ENCODE data around the gene POMP.

POMP gene, protein sequence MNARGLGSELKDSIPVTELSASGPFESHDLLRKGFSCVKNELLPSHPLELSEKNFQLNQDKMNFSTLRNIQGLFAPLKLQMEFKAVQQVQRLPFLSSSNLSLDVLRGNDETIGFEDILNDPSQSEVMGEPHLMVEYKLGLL

DNA sequence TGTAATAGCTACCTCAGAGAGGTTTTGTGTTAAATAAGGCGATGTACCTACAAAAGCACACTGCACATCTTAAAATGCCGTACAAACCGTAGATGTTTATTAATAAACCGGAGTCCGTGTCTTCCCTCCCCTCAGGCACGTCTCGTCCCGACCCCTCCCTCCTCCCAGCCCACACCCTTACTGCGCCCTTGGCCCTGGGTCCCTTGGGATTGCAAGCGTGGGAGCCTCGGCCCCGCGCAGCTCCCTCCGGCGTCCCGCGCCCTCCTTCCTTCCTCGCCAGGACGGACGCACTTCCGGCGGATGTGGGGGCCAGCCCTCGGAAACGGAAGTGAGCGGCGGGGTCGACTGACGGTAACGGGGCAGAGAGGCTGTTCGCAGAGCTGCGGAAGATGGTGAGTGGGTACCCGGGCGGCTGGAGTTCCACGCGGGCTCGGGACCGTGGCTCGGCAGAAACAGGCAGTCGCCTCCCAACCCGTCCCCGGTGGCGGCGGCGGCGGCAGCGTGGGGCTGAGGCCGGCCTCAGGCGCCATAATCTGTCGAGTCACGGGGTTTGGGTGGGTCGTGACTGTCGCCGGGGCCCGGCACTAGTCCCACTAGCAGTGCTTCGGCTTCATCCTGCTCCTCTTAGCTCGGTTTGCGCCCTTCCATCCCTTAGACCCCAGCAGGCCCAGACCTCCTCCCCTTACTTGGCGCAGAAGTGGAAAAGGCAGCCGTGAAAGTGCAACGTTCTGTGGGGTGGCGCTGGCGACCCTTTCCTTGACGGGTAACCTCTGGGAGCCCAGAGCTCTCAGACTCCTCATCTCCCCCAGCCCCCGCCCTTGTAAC, at the start of gene POMP:
POMP (plus strand) TSS at position 335 of the 825 bp plus-strand sequence; CDS start at position 390, 55 bp downstream.
- DNase-seq (ENCODE audit: low spot score): peak; percentile 87

DNA sequence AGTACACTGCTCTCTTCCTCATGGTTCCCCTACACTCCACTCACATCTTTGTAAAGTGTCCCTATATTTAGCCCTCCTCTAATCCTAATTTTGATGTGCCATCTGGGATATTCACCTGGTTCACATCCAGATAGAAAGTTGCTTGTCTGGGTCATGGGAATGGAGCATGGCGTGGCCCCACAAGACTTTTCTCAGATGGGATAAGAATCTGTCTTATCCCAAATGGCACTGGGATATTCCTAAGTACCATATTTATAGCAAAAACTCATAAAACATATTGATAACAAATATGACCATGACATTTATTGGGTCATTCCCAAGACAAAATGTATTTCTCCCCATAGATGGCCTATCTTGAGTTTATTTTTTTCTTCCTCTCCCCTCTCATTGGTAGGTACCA, 49.5 kb upstream of the POMP start:
- DNase-seq (ENCODE audit: low spot score): no peak

DNA sequence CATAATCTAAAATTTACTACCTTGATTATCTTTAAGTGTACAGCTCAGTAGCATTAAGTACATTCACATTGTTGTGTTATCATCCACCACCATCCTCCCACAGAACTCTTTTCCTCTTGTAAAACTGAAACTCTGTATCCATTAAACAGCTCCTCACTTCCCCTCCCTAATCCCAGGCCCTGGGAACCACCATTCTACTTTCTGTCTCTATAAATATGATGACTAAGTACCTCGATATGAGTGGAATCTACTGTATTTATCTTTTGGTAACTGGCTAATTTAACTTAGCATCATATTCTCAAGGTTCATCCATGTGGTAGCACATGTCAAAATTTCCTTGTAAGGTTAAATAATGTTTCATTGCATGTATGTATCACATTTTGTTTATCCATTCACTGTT, 49.0 kb upstream of the POMP start:
- DNase-seq (ENCODE audit: low spot score): no peak

DNA sequence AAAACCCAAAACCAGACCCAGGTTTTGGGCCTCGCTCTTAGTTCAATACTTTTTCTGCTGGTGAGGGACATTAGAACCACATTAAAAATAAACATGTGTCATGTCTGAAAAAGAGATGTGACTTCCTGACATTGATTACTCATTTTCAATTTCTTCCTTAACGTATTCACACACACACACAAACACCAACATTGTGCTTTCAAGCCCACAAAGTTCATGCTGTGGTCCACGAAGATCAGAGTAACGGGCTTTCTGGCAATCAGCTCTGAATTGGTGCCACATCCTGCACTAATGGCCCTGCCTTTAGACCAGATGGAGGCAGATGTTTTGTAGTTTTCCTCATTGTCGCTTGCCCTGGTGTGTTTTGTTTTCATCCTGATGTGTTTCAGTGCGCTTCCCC, 47.9 kb upstream of the POMP start:
- no peak for DNase-seq (ENCODE audit: low spot score)

DNA sequence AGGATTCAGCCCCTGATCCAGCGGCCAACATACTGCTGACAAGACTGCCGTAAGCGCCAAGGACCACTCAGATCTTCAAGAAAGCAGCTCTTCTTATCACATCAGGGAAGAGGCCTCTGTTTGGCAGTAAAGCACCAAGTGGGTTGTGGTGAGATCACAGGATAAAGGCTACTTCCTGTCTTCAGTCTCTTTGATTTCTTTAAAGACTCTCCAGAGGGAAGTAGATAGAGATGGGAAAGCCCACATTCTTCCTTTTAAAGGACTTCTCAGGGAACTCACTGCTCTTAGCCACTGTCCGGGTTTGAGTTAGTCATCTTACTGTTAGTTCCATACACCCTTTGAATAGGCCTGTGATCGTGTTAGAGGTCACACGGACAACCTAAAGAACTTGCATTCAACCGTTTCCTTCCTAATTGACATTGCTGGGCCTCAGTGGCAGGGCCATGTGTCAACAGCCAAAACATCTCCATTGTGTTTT, 47.2 kb upstream of the POMP start:
- DNase-seq (ENCODE audit: low spot score): peak; percentile 73

DNA sequence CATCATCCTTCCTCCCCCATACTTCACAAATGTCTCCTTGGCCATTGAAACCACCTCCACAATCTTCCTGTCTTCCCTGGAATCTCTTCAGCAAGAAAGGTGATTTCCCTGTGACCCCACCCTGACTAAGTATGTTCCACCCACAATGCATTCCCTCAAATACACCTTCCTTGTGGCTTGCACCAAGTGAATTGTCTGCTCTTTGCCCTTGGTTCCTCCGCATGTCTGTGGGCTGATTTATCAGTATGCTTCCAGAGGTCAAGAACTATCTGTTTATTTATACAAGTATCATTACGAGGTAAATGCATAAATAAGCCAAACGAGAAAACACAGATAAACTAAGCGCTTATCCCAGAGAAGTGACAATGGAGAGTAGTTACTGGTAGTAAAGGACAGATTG, 45.4 kb upstream of the POMP start:
- no peak for DNase-seq (ENCODE audit: low spot score)

DNA sequence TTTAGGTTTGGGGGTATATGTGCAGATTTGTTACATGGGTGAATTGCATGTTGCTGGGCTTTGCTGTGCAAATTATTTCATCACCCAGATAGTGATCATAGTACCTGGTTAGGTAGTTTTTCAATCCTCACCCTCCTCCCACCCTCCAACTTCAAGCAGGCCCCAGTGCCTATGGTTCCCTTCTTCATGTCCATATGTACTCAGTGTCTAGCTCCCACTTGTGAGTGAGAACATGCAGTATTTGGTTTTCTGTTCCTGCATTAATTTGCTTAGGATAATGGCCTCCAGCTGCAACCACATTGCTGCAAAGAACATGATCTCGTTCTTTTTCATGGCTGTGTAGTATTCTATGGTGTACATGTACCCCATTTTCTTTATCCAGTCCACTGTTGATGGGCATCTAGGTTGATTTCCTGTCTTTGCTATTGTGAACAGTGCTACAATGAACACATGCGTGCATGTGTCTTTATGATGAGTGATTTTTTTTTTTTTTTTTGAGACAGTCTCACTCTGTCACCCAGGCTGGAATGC, 42.9 kb upstream of the POMP start:
- DNase-seq (ENCODE audit: low spot score): no peak

DNA sequence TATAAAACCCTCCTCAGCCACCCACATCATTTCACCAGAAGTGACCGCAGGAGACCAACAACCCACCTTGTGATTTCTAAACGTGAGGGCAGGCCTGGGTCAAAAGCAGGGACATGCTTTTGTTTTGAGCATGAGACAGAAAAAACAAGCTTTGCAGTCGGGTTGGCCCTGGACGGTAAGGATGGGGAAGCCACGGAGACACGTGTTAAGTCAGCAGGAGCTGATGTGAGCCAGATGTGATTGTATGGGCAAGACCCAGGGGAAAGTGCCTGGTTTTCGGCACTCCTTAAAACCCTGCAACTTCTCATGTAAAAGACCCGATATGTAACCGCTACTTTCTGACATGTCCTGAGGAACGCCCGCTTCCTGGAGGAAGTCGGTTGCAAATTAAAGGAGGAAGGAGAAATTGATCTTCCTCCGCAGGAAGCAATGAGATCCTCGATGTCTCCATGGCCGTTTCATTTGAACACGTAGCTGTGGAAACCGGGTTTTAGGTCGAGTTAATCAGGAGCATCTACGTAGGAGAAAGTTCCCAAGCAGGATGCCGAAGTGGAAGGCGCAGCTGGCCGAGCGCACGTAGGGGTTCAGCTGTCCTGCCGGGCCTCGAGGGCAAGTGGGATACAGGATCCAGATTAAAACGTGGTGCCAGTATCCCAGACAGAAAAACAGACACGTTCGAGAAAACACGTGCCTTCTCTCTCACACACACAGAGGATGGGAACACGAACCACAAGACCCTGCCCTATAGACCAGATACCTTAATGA, 40.5 kb upstream of the POMP start:
- no peak for DNase-seq (ENCODE audit: low spot score)

DNA sequence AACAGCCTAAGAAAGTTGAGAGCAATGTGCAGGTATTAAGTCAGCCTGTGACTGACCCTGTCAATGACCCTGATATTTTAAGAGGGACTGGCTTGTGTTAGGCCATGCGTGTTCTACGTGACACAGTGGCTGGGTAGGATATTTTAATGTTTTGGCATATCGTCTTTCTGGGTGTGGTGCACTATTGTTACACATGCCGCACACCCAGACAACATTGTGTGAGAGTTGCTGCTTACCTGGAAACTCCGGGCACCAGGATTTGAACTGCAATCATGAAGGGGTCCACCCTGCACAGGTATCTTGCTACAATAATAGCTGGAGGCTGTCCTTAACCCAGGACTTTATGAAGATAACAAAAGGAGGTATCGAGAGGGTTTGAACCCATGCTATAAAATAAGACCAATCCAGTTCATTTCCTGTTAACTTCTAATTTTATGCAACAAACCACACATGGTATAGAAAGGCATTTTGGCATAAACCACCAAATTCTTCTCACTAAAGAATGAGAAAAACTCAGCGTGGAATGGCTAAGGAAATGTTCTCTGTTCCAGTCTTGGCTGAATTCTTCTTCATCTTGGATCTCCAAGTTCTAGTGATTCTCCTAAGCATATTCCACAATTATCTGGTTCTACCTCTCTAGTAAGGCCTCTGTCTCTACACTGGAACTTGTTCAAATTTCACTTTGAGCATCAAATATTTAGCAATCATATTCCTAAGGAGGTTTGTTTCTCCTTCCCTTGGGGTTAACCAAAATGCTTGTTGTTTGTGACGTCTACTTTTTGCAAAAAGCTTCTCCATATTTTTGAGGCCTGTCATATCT, 38.7 kb upstream of the POMP start:
- no peak for DNase-seq (ENCODE audit: low spot score)

DNA sequence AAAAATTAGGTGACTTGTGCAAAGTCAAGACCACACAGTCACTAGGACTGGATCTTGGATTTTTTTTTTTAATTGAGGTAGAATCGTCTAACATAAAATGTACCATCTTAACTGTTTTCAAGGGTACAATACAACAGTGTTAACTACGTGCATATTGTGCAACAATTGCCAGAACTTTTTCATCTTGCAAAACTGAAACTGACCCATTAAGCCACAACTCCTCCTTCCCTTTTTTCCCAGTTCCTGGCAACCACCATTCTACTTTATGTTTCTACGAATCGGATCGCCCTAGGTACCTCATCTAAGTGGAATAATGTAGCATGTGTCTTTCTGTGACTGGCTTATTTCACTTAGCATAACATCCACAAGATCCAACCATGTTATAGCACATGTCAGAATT, 37.5 kb upstream of the POMP start:
- no peak for DNase-seq (ENCODE audit: low spot score)

DNA sequence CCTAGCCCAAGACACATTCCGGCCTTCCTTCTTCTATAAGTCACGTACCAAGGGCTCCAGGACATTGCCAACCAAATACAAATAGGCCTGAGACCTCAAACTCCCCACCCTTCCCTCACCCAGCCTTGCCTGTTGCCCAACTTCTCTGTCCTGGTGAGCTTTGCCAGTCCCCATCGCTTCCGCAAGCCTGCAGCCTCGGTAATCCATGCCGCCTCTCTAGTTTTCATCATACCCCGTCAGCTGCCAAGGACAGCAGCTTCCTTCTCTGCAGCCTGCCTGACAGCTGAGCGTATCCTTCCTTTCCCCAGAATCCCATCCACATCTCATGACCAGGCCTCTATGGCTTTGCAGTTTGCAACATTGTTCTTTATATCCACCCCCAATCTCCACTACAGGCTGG, 36.6 kb upstream of the POMP start:
- peak; percentile 62 for DNase-seq (ENCODE audit: low spot score)

DNA sequence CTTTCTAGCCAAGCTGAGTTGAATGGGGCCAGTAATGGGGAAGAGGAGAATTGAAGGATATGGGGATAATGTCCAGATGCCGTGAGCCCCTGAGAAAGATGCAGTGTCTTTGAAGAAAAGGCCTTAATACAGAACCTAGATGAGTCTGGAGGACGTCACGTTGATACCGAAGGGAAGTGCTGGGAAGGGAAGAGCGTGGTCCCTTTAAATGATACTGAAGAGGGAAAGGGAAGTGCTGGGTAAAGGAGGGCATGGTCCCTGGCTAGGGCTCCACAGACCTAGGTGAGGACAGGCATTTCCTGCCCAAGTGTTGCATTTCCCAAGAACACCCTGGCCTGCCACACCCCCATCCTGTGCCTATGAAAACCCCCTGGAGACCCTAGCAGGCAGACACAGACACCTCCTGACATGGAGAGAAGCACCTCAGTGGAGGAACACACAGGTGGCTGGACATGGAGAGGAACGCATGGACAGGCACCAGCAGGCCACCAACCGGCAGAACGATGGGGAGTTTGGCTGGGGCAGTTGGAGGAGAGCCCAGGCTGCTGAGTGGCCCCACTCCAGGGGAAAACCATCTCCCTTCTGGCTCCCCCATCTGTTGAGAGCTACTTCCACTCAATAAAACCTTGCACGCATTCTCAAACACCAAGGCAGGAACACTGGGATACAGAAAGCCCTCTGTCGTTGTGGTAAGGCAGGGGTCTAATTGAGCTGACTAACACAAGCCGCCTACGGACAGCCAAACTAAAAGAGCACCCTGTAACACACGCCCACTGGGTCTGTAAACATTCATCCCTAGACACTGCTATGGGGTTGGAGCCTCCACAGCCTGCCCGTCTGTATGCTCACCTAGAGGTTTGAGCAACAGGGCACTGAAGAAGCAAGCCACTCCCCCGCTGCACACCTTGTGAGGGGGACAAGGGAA, 34.9 kb upstream of the POMP start:
- DNase-seq (ENCODE audit: low spot score): no peak

DNA sequence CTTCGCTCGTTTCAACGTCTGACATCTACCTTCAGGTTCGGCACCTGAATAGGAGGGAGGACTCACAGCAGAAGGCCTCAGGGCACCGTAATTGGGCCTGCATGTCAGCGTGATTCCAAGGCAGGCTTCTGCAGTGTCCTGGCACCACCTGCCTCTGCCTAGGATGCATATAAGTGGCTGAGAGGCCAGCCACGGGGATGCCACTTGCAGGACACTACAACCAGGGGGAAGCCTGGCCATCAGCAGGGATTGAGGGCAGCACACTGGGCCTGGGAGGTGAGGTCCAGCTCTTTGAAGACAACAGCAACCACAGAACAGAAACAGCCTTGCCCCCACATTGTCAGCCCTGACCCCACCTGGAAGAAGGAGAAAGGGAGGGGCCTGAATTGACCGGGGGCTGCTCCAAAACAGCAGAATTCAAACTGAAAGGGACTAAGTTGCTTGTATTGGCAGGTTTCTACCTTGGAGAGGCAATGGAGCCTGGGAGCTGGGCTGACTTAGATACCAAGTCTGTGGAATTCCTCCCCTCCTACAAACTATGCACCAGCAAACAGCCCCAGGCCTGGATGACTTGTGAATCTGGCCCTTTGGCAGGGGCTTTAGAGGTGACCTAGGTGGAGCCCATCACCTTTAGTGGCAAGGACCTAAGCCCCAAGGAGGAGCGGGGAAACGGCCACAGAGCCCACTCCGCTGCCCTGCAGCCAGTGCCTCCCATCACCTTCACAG, 34.1 kb upstream of the POMP start:
- no peak for DNase-seq (ENCODE audit: low spot score)

DNA sequence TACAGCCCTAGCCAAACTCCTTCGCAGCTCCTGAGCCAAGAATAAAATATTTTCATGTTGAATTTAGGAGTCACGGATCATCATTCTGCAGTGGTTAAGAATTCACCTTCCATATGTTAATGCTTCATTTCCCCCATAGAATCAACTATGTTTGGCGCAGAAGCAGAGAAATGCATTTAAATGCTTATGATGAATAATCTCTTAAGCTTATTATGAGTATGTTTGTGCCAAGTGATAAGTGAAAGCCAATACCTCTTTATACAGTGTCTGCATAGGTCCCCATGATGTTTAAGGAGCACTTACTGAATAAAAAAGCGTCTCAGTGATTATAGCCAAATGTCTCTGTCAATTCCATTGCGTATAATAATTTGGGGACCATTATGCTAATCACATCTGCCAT, 32.7 kb upstream of the POMP start:
- DNase-seq (ENCODE audit: low spot score): no peak

DNA sequence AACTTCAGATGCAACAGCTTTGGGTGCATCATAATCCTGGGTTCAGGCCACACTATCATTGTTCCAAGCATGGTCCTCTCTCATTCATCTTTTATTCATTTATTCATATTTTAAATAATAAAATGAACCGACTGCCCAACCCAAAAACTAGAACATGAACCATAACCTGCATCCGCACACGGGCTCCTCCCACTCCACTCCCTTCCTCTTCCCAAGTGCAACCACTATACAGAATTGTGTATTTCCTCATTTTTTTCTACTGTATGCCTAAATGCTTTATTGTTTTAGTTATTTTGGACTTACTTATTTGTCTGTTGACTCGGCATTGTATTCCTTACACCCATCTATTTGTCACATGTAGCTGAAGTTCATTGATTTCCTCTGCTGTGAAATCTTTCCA, 30.7 kb upstream of the POMP start:
- no peak for DNase-seq (ENCODE audit: low spot score)

DNA sequence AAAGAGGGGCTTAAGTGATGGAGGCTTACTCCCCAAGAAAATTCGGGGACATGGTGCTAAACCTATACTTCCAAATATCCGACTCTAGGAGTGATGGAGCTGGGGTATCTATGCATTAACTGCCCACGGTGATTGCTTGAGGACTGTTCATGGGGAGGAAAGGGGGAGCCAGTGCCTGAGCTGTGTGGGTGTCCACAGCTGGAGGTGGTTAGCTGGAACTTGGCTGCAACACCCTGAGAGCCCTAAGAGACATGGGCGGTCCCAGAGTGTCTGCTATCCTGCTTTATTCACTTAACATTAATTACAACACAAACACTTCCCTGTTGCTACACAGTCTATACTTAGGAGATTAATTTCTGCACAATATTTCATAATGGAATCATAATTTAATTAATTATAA, 28.1 kb upstream of the POMP start:
- DNase-seq (ENCODE audit: low spot score): no peak

DNA sequence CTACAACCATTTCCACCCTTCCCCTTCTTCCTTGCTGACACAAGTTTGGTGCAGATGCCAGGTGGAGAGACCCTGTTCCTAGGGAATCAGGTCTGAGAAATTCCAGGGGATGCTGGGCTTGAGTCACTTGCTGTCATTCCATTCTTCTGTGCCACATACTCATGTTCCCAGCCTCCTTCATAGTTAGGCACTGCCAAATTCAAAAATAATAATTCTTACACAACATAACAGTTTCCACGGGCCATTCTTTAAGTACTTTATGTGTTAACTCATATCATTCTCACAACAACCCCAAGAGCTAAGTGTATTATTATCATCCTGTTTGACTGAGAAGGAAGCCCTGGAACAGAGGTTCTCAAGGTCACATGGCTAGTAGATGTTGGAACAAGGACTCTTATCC, 27.1 kb upstream of the POMP start:
- no peak for DNase-seq (ENCODE audit: low spot score)

DNA sequence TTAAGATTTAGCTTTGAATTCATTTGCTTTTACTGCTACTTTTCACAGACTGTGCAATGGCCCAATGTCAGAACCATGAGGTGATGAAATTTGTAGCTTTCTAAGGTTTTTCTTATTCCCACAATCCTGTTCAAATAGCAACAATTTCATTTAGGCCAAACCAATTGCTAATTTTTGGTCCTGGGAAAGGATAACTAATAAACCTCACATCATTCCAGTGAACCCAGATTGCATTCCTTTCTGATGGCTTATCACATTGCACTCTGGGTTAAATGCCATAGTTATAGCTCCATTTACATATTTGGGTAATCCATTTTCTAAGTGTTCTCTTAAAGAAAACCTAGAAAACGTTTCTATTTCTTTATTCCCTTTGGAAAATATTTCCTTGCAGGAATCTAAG, 22.9 kb upstream of the POMP start:
- DNase-seq (ENCODE audit: low spot score): no peak

DNA sequence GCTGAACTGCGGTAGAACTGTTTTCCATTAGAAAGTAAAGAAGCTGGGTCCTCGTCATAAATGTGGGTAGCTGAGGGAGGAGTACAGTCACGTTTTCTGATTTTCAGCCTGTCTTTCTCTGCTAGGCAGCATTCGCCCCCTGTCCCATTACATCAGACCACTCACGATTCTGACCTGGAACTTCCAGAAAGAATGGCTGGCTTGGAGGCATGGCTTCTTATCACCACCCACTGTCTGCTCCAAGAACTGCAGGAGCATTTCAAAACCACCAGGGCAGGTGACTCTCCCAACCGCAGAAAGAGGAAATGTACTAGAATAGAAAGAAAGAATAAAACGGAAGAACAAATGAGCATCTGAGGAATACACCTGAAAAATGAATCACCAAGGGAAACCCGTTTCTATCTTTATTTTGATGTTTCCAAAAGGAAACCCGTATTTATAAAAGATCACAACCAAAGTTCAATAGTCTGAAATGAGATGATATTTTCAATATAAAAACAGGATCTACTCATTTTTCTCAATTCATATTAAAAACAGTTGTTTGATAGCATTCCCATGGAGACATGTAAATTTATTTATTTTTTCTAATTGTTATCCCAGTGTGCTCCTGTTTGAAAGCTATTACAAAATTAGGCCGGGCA, 22.1 kb upstream of the POMP start:
- peak; percentile 77 for DNase-seq (ENCODE audit: low spot score)
